MM.1S (cell line): Measurements from ENCODE around the gene SDK1.

Source experiments
- DNase-seq: peaks from one replicate; pipeline ENCODE4 v3.0.0-alpha.2; 2015
- H2AFZ ChIP-seq: fragments of 300-600 bp; sonication (generic); 2 replicates; pipeline ENCODE4 v1.6.0; 2016; ENCODE audit warnings: antibody characterized with exemption, low read length
- H3F3A ChIP-seq: fragments of 300-600 bp; sonication (generic); 2 replicates; pipeline ENCODE4 v1.6.1; 2016; ENCODE audit warnings: mild to moderate bottlenecking, antibody characterized with exemption, low read length, moderate library complexity, mixed read lengths; ENCODE audit not compliant: insufficient read depth
- H3K27ac ChIP-seq: fragments of 300-600 bp; sonication (generic); 2 replicates; pipeline ENCODE4 v1.5.1; 2016; ENCODE audit warnings: mild to moderate bottlenecking, low read length
- H3K27me3 ChIP-seq: fragments of 300-600 bp; sonication (generic); replicated peaks from 2 replicates; pipeline ENCODE4 v1.6.0; 2016; ENCODE audit warnings: low read length; ENCODE audit not compliant: insufficient read depth
- H3K36me3 ChIP-seq: fragments of 300-600 bp; sonication (generic); replicated peaks from 2 replicates; pipeline ENCODE4 v1.6.1; 2016; ENCODE audit warnings: mild to moderate bottlenecking, low read length, mixed read lengths; ENCODE audit not compliant: insufficient read depth
- H3K4me1 ChIP-seq: fragments of 300-600 bp; sonication (generic); 2 replicates; pipeline ENCODE4 v1.6.1; 2016; ENCODE audit warnings: low read length, mixed read lengths
- H3K4me2 ChIP-seq: fragments of 300-600 bp; sonication (generic); 2 replicates; pipeline ENCODE4 v1.6.0; 2016; ENCODE audit warnings: low read depth, low read length
- H3K4me3 ChIP-seq: fragments of 300-600 bp; sonication (generic); 2 replicates; pipeline ENCODE4 v1.5.1; 2016; ENCODE audit warnings: low read length, mixed read lengths
- H3K79me2 ChIP-seq: fragments of 300-600 bp; sonication (generic); 2 replicates; pipeline ENCODE4 v1.6.1; 2016; ENCODE audit warnings: mixed run types, low read length, mixed read lengths
- H3K9ac ChIP-seq: fragments of 300-600 bp; sonication (generic); 2 replicates; pipeline ENCODE4 v1.6.1; 2016; ENCODE audit warnings: low read length, mixed read lengths
- H3K9me2 ChIP-seq: fragments of 300-600 bp; sonication (generic); replicated peaks from 2 replicates; pipeline ENCODE4 v1.6.1; 2016; ENCODE audit warnings: mild to moderate bottlenecking, low read length, mixed read lengths; ENCODE audit not compliant: insufficient read depth
- H3K9me3 ChIP-seq: fragments of 300-600 bp; sonication (generic); replicated peaks from 2 replicates; pipeline ENCODE4 v1.6.1; 2016; ENCODE audit warnings: mild to moderate bottlenecking, low read length, mixed read lengths; ENCODE audit not compliant: insufficient read depth
- H4K20me1 ChIP-seq: fragments of 300-600 bp; sonication (generic); 2 replicates; pipeline ENCODE4 v1.6.1; 2016; ENCODE audit warnings: mild to moderate bottlenecking, low read length, moderate library complexity, mixed read lengths; ENCODE audit not compliant: insufficient read depth
- CTCF ChIP-seq: fragments of 300-600 bp; sonication (generic); IDR thresholded peaks from 2 replicates; pipeline ENCODE4 v1.5.1; 2016; ENCODE audit warnings: antibody characterized with exemption, low read length, mixed read lengths
- EZH2 ChIP-seq: fragments of 300-600 bp; sonication (generic); optimal IDR thresholded peaks from 2 replicates; pipeline ENCODE3; 2017; ENCODE audit warnings: low read depth, mild to moderate bottlenecking, antibody characterized with exemption, low read length, mixed read lengths
- EZH2phosphoT487 ChIP-seq: fragments of 300-600 bp; sonication (generic); IDR thresholded peaks from 2 replicates; pipeline ENCODE4 v1.6.1; 2018; ENCODE audit warnings: antibody characterized with exemption, low read length

Gene SDK1

GRCh38 chr7:3260401-3260715 lies 40.7 kb upstream of the SDK1 start:
- Histone ChIP-seq H3K4me1 (no peaks in the 10 kb centered on the region), H3K9ac (no peak overlapping the region), H3F3A (no peaks in the 10 kb centered on the region), H3K79me2 (no peaks in the 10 kb centered on the region), H3K27ac (no peak overlapping the region), H3K36me3 (no peaks in the 10 kb centered on the region), H3K9me2 (no peaks in the 10 kb centered on the region), H4K20me1 (no peaks in the 10 kb centered on the region), H3K27me3 (no peaks in the 10 kb centered on the region), H3K4me3 (peak overlapping the region; percentile 53), H2AFZ (peak overlapping the region; percentile 64), H3K9me3 (no peaks in the 10 kb centered on the region), H3K4me2 (peak overlapping the region; percentile 51)
- TF ChIP-seq EZH2phosphoT487 (no peak), EZH2 (no peak), CTCF (no peak)
- DNase-seq = no peak

GRCh38 chr7:3264693-3265339 lies 36.2 kb upstream of the SDK1 start:
- Histone ChIP-seq H3K4me1 (no peaks in the 10 kb centered on the region), H3K4me3 (no peak overlapping the region), H3K79me2 (no peaks in the 10 kb centered on the region), H3F3A (no peaks in the 10 kb centered on the region), H2AFZ (no peak overlapping the region), H3K27ac (no peak overlapping the region), H4K20me1 (no peaks in the 10 kb centered on the region), H3K9ac (no peak overlapping the region), H3K36me3 (no peaks in the 10 kb centered on the region), H3K9me2 (no peaks in the 10 kb centered on the region), H3K27me3 (no peaks in the 10 kb centered on the region), H3K4me2 (no peak overlapping the region), H3K9me3 (no peaks in the 10 kb centered on the region)
- no peak for TF ChIP-seq EZH2
- TF ChIP-seq EZH2phosphoT487 = no peak
- no peak for TF ChIP-seq CTCF
- DNase-seq = no peak

- H3K4me2 ChIP-seq = no peak overlapping the region
- H4K20me1 ChIP-seq = no peaks in the 10 kb centered on the region
- H3K9me3 ChIP-seq = no peaks in the 10 kb centered on the region
- H2AFZ ChIP-seq = no peak overlapping the region
- no peaks in the 10 kb centered on the region for H3K9me2 ChIP-seq
- H3K4me1 ChIP-seq = no peaks in the 10 kb centered on the region
- TF ChIP-seq EZH2phosphoT487 = no peak
- no peak for TF ChIP-seq CTCF
- no peak for TF ChIP-seq EZH2
- no peak overlapping the region for H3K27ac ChIP-seq
- no peak overlapping the region for H3K9ac ChIP-seq
- H3K27me3 ChIP-seq = no peaks in the 10 kb centered on the region
- DNase-seq = no peak
- H3F3A ChIP-seq = no peaks in the 10 kb centered on the region
- no peak overlapping the region for H3K4me3 ChIP-seq
- no peaks in the 10 kb centered on the region for H3K79me2 ChIP-seq
- H3K36me3 ChIP-seq = no peaks in the 10 kb centered on the region
Observed at GRCh38 chr7:3265388-3265787, 35.7 kb upstream of the SDK1 start.
